Right atrium auricular region (tissue), 2 donors: ENCODE results near the gene ZNF346. TPM values are rescaled to one million over a fixed set of nuclear protein-coding genes. Genes with fewer than 3 reads are reported as not detected.

Experiments
- DNase-seq: peaks from one replicate; pipeline ENCODE4 v3.0.0-alpha.2; 2019; ENCODE audit warnings: low spot score
- H3K27ac ChIP-seq, 2 donors: fragments of 200-600 bp; sonication (generic); 1 replicate in 1 of 2; 2 replicates in 1 of 2; pipeline ENCODE4 v1.5.1; 2016 to 2019
- H3K27me3 ChIP-seq, 2 donors: fragments of 200-600 bp; sonication (generic); one replicate each; pipeline versions ENCODE4 v1.5.1 to v1.6.0; 2017 to 2019
- H3K36me3 ChIP-seq: fragments of 200-600 bp; sonication (generic); one replicate; pipeline ENCODE4 v1.5.1; 2016
- H3K4me1 ChIP-seq, 2 donors: fragments of 200-600 bp; sonication (generic); one replicate each; pipeline versions ENCODE4 v1.5.1 to v1.6.0; 2017 to 2019
- H3K4me3 ChIP-seq, 2 donors: fragments of 200-600 bp; sonication (generic); 1 replicate in 1 of 2; 2 replicates in 1 of 2; pipeline ENCODE4 v1.5.1; 2017 to 2019; ENCODE audit warnings: mild to moderate bottlenecking in 1 of 2, moderate library complexity in 1 of 2
- H3K9me3 ChIP-seq, 2 donors: fragments of 200-600 bp; sonication (generic); one replicate each; pipeline ENCODE4 v1.5.1; 2019
- total RNA-seq, 2 donors: library from RNA; depleted of rRNA; stranded (reverse); fragments of >200 nt; gene quantifications; one replicate each; pipeline ENCODE4 v1.1.0, GENCODE V29; 2016
- TF ChIP-seq, protein P1 (sequence below), 2 donors: fragments of 200-600 bp; sonication (generic); IDR thresholded peaks; one replicate each; pipeline ENCODE4 v1.5.1; 2019; ENCODE audit warnings: antibody characterized with exemption in 2 of 2

The ZNF346 gene
- total RNA-seq, 2 donors from 2014 or later: 8.5 TPM

- no peaks in the 10 kb centered on the region for H3K9me3 ChIP-seq
- peak within 1 kb of the TSS; percentile 82 to 85 for H3K4me3 ChIP-seq
- peaks cover 0 to 22% of the 10 kb centered on the region in 2 donors for H3K4me1 ChIP-seq
- peak; percentile 88 for DNase-seq
- TF ChIP-seq, protein P1, sequence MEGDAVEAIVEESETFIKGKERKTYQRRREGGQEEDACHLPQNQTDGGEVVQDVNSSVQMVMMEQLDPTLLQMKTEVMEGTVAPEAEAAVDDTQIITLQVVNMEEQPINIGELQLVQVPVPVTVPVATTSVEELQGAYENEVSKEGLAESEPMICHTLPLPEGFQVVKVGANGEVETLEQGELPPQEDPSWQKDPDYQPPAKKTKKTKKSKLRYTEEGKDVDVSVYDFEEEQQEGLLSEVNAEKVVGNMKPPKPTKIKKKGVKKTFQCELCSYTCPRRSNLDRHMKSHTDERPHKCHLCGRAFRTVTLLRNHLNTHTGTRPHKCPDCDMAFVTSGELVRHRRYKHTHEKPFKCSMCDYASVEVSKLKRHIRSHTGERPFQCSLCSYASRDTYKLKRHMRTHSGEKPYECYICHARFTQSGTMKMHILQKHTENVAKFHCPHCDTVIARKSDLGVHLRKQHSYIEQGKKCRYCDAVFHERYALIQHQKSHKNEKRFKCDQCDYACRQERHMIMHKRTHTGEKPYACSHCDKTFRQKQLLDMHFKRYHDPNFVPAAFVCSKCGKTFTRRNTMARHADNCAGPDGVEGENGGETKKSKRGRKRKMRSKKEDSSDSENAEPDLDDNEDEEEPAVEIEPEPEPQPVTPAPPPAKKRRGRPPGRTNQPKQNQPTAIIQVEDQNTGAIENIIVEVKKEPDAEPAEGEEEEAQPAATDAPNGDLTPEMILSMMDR (IDR thresholded peaks at IDR 0.05): no peak
- H3K27me3 ChIP-seq: no peaks in the 10 kb centered on the region
- H3K27ac ChIP-seq: peak within 1 kb of the TSS; percentile 95
- no peaks in the 10 kb centered on the region for H3K36me3 ChIP-seq
Measured at GRCh38 chr5:177006265-177006972, 16.1 kb upstream of the ZNF346 start, which contains the start of gene UIMC1. Gene UIMC1 (minus strand): TSS chr5:177006779. CDS start chr5:176982615, 24,164 bp downstream.

DNA sequence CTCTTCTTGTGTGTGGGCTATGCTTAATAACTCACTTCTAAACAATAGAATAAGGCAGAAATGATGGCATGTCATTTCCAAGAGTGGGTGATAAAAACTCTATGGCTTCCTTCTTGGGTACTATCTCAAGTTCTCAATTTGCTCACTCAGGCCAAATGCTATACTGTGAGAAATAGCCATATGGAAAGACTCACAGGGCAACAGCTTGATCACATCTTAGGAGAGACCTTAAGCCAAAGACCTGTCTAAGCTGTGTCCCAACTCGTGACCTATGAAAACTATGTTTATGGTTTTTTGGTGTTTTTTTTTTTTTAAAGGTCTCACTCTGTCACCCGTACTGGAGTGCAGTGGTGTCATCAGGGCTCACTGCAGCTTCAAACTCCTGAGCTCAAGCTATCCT is 13.8 kb upstream of the ZNF346 start:
- no peak overlapping the region for H3K4me3 ChIP-seq
- TF ChIP-seq, protein P1 (IDR thresholded peaks at IDR 0.05): no peak
- H3K4me1 ChIP-seq: peaks cover 0 to 19% of the 10 kb centered on the region in 2 donors
- H3K27me3 ChIP-seq: no peaks in the 10 kb centered on the region
- H3K36me3 ChIP-seq: no peaks in the 10 kb centered on the region
- no peaks in the 10 kb centered on the region for H3K9me3 ChIP-seq
- no peak overlapping the region for H3K27ac ChIP-seq
- no peak for DNase-seq

GRCh38 chr5:177010153-177010552 is 12.3 kb upstream of the ZNF346 start:
- no peaks in the 10 kb centered on the region for H3K9me3 ChIP-seq
- H3K36me3 ChIP-seq: no peaks in the 10 kb centered on the region
- H3K27ac ChIP-seq: no peak overlapping the region
- H3K4me1 ChIP-seq: peaks cover 0 to 5% of the 10 kb centered on the region in 2 donors
- H3K27me3 ChIP-seq: no peaks in the 10 kb centered on the region
- TF ChIP-seq, protein P1 (IDR thresholded peaks at IDR 0.05): no peak
- no peak for DNase-seq
- no peak overlapping the region for H3K4me3 ChIP-seq

- Histone ChIP-seq H3K27me3 (no peaks in the 10 kb centered on the region), H3K4me1 (no peaks in the 10 kb centered on the region), H3K36me3 (no peaks in the 10 kb centered on the region), H3K27ac (no peak overlapping the region), H3K9me3 (no peaks in the 10 kb centered on the region), H3K4me3 (no peak overlapping the region)
- no peak for DNase-seq
- TF ChIP-seq, protein P1 (IDR thresholded peaks at IDR 0.05): no peak
Measured at GRCh38 chr5:177015156-177015555, 7.3 kb upstream of the ZNF346 start.

- TF ChIP-seq, protein P1 (IDR thresholded peaks at IDR 0.05): no peak
- H3K27ac ChIP-seq: no peak overlapping the region
- H3K9me3 ChIP-seq: no peaks in the 10 kb centered on the region
- H3K4me3 ChIP-seq: no peak overlapping the region
- DNase-seq: no peak
- H3K4me1 ChIP-seq: peaks cover 0 to 11% of the 10 kb centered on the region in 2 donors
- H3K27me3 ChIP-seq: no peaks in the 10 kb centered on the region
- H3K36me3 ChIP-seq: no peaks in the 10 kb centered on the region
Measured at GRCh38 chr5:177018341-177018740, 4.2 kb upstream of the ZNF346 start.

GRCh38 chr5:177020033-177020432 is 2.5 kb upstream of the ZNF346 start:
- TF ChIP-seq, protein P1 (IDR thresholded peaks at IDR 0.05): no peak
- H3K9me3 ChIP-seq: no peaks in the 10 kb centered on the region
- H3K27me3 ChIP-seq: no peaks in the 10 kb centered on the region
- no peak overlapping the region for H3K4me3 ChIP-seq
- H3K4me1 ChIP-seq: peaks cover 0 to 16% of the 10 kb centered on the region in 2 donors
- no peaks in the 10 kb centered on the region for H3K36me3 ChIP-seq
- DNase-seq: no peak
- H3K27ac ChIP-seq: no peak overlapping the region
